Kidney (tissue), 14 donors: ENCODE measurements around the gene HES2. TPM values are rescaled to one million over a fixed set of nuclear protein-coding genes. Genes with fewer than 3 reads are reported as not detected.

Experiments used
- DNase-seq, 5 donors: peaks; one replicate each; pipeline ENCODE4 v3.0.0-alpha.2; 2013 to 2020
- FAIRE-seq: peaks from 2 replicates; lab custom pipeline; 2012; peaks lifted over from hg19 to GRCh38; lab: Jason Lieb, UNC
- H3K27ac ChIP-seq, 2 donors: one replicate each; pipeline ENCODE4 v1.7.0; 2013; ENCODE audit warnings: low read depth in 2 of 2, low read length in 2 of 2, inconsistent platforms in 1 of 2
- H3K27me3 ChIP-seq: one replicate; pipeline ENCODE4 v1.7.1; 2013; ENCODE audit warnings: low read length, inconsistent platforms; ENCODE audit not compliant: control insufficient read depth, insufficient read depth
- H3K36me3 ChIP-seq, 3 donors: one replicate each; pipeline versions ENCODE4 v1.7.0 to v1.7.1; 2013; ENCODE audit warnings: low read length in 3 of 3, control low read depth in 1 of 3, inconsistent platforms in 1 of 3; ENCODE audit not compliant: insufficient read depth in 3 of 3, control insufficient read depth in 2 of 3
- H3K4me1 ChIP-seq, 3 donors: one replicate each; pipeline versions ENCODE4 v1.7.0 to v1.7.1; 2013; ENCODE audit warnings: low read length in 3 of 3, inconsistent platforms in 1 of 3, low read depth in 1 of 3; ENCODE audit not compliant: control insufficient read depth in 2 of 3, insufficient read depth in 2 of 3
- H3K4me3 ChIP-seq, 3 donors: one replicate each; pipeline versions ENCODE4 v1.7.0 to v1.8.1; 2013; ENCODE audit warnings: low read length in 3 of 3, control low read depth in 1 of 3, inconsistent platforms in 1 of 3
- H3K9ac ChIP-seq, 3 donors: one replicate each; pipeline versions ENCODE4 v1.7.0 to v1.7.1; 2013; ENCODE audit warnings: low read length in 3 of 3, control low read depth in 1 of 3, inconsistent platforms in 1 of 3
- H3K9me3 ChIP-seq, 3 donors: one replicate each; pipeline versions ENCODE4 v1.7.0 to v1.7.1; 2013; ENCODE audit warnings: low read length in 3 of 3, control low read depth in 1 of 3, inconsistent platforms in 1 of 3; ENCODE audit not compliant: control insufficient read depth in 2 of 3, insufficient read depth in 1 of 3
- intact Hi-C: fragments of 100-400 bp; cut with DNase I; formaldehyde crosslinking; loops from one replicate; pipeline ENCODE4 v1.11.1; 2022
- polyA plus RNA-seq: library from polyadenylated mRNA; stranded (reverse); fragments of 350-450 nt; fragmentation: Illumina TruSeq; extraction: RNeasy Lipid Tissue Mini Kit (QIAGEN cat#74804); gene quantifications from one replicate; pipeline ENCODE4 v1.2.3, GENCODE V29; 2014; ENCODE audit warnings: low read depth, low replicate concordance; ENCODE audit not compliant: insufficient read depth
- total RNA-seq: library from RNA; stranded (reverse); fragmentation: NEBNext Ultra II Directional; extraction: Animal tissue kit (Norgen Biotek cat#: 25700); gene quantifications from one replicate; pipeline ENCODE4 v1.2.1, GENCODE V29; 2021
- TF ChIP-seq, protein P1 (sequence below): IDR thresholded peaks from 3 replicates; pipeline ENCODE4 v1.5.1; 2012; ENCODE audit warnings: mild to moderate bottlenecking, moderate library complexity, borderline replicate concordance; ENCODE audit not compliant: insufficient read depth; ENCODE audit errors: extremely low read depth
- donor health status: control.
- donor health status: control.
- donor health status: control.
- donor health status: control.
- donor health status: control.
- donor health status: DM: yes; HTN: yes; CAD: no.
- donor health status: Normal renal cell carcinoma (clear cell type).

Gene HES2
- total and polyA plus RNA-seq, 2 donors from 2014 or later, result 1.3 to 1.6 TPM

GRCh38 chr1:6425658-6426057 is 5.9 kb upstream of the HES2 start:
- intact Hi-C loops, result no loop called here
- Histone ChIP-seq H3K36me3 (no peaks in the 10 kb centered on the region), H3K27me3 (peaks cover 11% of the 10 kb centered on the region), H3K9me3 (no peaks in the 10 kb centered on the region), H3K4me3 (peak overlapping the region in 2 of 3 donors; percentile 52 to 63), H3K4me1 (peaks cover 0 to 35% (median 13%) of the 10 kb centered on the region in 3 donors), H3K9ac (no peak overlapping the region), H3K27ac (no peak overlapping the region)
- DNase-seq (peak in 2 of 5 donors; percentile 52 to 56), FAIRE-seq (no peak)
- TF ChIP-seq, protein P1, sequence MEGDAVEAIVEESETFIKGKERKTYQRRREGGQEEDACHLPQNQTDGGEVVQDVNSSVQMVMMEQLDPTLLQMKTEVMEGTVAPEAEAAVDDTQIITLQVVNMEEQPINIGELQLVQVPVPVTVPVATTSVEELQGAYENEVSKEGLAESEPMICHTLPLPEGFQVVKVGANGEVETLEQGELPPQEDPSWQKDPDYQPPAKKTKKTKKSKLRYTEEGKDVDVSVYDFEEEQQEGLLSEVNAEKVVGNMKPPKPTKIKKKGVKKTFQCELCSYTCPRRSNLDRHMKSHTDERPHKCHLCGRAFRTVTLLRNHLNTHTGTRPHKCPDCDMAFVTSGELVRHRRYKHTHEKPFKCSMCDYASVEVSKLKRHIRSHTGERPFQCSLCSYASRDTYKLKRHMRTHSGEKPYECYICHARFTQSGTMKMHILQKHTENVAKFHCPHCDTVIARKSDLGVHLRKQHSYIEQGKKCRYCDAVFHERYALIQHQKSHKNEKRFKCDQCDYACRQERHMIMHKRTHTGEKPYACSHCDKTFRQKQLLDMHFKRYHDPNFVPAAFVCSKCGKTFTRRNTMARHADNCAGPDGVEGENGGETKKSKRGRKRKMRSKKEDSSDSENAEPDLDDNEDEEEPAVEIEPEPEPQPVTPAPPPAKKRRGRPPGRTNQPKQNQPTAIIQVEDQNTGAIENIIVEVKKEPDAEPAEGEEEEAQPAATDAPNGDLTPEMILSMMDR, result no peak

GRCh38 chr1:6424619-6425593 is 5.2 kb upstream of the HES2 start, which contains the start of gene ESPN:
Gene ESPN, plus strand, starts transcription at chr1:6424776. Its CDS starts 180 bp downstream, at chr1:6424956.
- no peaks in the 10 kb centered on the region for H3K36me3 ChIP-seq
- peak within 1 kb of the TSS in 1 of 2 donors; percentile 43 for H3K27ac ChIP-seq
- peaks cover 0 to 35% (median 13%) of the 10 kb centered on the region in 3 donors for H3K4me1 ChIP-seq
- intact Hi-C loops, result no loop called here
- TF ChIP-seq, protein P1, result no peak
- no peaks in the 10 kb centered on the region for H3K9me3 ChIP-seq
- FAIRE-seq (no peak), DNase-seq (peak in 3 of 5 donors; percentile 53 to 76 (median 65))
- peak within 1 kb of the TSS in 2 of 3 donors; percentile 52 to 63 for H3K4me3 ChIP-seq
- H3K27me3 ChIP-seq, result peaks cover 14% of the 10 kb centered on the region
- no peak within 1 kb of the TSS for H3K9ac ChIP-seq

DNA sequence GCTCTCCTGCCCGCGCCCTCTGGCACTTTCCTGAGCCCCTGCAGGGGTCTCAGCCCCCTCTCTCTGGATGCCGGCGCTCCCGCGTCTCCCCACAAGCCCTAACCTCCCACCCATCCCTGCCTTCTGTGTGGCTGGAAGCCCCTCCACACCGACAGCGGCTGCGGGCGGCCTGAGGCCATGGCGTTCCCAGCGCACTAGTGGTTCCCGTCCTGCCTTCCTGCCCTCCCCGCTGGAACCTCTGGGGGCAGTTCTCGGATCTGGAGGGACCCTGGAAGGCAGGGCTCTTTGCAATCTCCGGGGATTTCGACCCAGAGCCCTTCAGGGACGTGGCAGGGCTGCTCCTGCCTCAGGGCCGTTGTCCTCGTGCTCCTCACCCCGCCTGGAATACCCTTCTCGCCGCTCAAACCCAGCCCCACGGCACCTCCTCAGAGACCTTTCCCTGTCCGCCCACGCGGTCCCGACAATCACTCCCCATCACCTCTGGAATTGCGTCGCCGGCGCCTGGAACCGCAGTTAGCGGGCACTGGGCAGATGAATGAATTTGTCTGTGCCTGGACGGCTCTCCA is 4.4 kb upstream of the HES2 start:
- H3K9ac ChIP-seq, result no peak overlapping the region
- FAIRE-seq (no peak), DNase-seq (peak in 1 of 5 donors; percentile 77)
- peak overlapping the region in 1 of 2 donors; percentile 43 for H3K27ac ChIP-seq
- H3K27me3 ChIP-seq, result peaks cover 14% of the 10 kb centered on the region
- intact Hi-C loops, result no loop called here
- H3K4me1 ChIP-seq, result peaks cover 0 to 36% (median 13%) of the 10 kb centered on the region in 3 donors
- no peaks in the 10 kb centered on the region for H3K36me3 ChIP-seq
- no peaks in the 10 kb centered on the region for H3K9me3 ChIP-seq
- no peak overlapping the region for H3K4me3 ChIP-seq
- TF ChIP-seq, protein P1, result no peak
